Measurements from ENCODE around the gene HSD11B2. TPM values are rescaled to one million over a fixed set of nuclear protein-coding genes. Genes with fewer than 3 reads are reported as not detected.

Gene HSD11B2
- total RNA-seq, 1 experiment from 2014 or later: 10.2 TPM

DNA sequence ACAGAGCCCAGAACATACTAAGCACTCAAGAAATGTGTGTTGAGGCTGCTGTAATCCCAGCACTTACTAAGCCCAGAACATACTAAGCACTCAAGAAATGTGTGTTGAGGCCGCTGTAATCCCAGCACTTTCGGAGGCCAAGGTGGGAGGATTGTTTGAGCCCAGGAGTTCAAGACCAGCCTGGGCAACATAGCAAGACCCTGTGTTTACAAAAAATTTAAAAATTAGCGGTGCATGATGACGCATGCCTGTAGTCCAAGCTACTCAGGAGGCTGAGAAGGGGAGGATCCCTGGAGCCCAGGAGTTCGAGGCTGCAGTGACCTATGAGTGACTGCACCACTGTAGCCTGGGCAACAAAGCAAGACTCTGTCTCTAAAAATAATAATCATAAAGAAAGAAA lies 7.9 kb upstream of the HSD11B2 start:
- intact Hi-C loops (cut with micrococcal nuclease; ENCODE audit: unreplicated experiment): no loop called here

DNA sequence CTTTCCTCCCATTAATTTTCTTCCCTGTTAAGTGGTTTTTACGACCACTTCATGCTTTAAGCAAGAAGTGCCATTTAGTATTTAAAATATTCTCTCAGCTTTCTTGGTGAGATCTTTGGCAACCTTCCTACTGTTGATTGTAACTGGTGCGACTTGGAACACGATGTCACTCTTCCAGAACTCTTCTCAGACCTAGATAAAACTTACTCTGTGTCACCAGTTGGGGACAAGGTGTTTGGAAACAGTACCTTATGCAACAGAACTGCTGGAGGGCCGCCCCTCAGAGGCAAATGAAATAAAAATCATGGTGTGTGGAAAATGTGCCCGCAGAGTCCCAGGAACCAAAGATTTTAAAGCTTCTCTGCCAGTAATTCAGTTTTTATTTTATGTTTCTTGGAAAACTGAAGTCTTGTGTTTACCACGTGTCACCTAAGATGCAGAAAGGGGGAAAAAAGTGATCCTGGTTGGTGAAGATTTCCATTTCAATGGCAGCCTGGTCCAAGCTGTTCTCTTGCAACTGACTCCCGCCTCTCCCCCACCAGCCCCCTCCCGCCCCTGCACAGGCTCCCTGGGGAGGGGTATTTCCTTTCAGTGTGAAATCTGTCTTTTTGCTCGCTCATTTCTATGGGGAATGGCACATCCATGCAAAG lies 7.2 kb upstream of the HSD11B2 start:
- H3K27ac Mint-ChIP-seq (ENCODE audit: unreplicated experiment): no peak overlapping the region

More for the DNA sequence above, 7.9 kb upstream of the HSD11B2 start:
- CTCF ChIA-PET: interaction anchor here (1.0 kb wide), 1 partner anchor 18 kb away, joined by 3 read pairs; no protein-coding TSS in a partner anchor
- Mint-ChIP-seq H3K36me3 (ENCODE audit: insufficient read depth, unreplicated experiment) (peaks cover 4% of the 10 kb centered on the region), H3K27me3 (ENCODE audit: unreplicated experiment) (peaks cover 33% of the 10 kb centered on the region), H3K4me3 (ENCODE audit: low read depth, unreplicated experiment) (no peak overlapping the region), H3K9me3 (ENCODE audit: low read depth, unreplicated experiment) (no peaks in the 10 kb centered on the region), H3K4me1 (ENCODE audit: low read depth, unreplicated experiment) (peaks cover 12% of the 10 kb centered on the region), H3K27ac (ENCODE audit: unreplicated experiment) (no peak overlapping the region)
- TF ChIP-seq, protein P1, sequence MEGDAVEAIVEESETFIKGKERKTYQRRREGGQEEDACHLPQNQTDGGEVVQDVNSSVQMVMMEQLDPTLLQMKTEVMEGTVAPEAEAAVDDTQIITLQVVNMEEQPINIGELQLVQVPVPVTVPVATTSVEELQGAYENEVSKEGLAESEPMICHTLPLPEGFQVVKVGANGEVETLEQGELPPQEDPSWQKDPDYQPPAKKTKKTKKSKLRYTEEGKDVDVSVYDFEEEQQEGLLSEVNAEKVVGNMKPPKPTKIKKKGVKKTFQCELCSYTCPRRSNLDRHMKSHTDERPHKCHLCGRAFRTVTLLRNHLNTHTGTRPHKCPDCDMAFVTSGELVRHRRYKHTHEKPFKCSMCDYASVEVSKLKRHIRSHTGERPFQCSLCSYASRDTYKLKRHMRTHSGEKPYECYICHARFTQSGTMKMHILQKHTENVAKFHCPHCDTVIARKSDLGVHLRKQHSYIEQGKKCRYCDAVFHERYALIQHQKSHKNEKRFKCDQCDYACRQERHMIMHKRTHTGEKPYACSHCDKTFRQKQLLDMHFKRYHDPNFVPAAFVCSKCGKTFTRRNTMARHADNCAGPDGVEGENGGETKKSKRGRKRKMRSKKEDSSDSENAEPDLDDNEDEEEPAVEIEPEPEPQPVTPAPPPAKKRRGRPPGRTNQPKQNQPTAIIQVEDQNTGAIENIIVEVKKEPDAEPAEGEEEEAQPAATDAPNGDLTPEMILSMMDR (IDR thresholded peaks at IDR 0.05; ENCODE audit: unreplicated experiment): no peak
- no peak for DNase-seq
- BruUV-seq (replicated peaks): no TSS peak

DNA sequence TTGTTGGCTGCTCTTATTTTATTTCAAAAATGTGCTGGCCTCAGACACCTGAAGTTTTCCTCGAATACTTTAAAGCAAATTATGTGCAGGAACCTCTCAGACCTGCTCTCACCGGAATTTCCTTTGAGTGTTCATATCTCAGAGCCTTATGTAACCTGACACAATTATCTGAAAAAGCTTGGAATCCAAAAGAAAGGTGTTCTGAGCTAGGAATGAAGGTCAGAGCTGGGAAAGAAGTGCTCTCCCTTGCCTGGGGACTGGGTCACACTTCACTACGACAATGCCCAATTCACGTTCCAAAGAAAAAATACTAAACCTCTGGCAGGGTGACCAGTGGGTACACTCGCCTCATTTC lies 6.7 kb upstream of the HSD11B2 start:
- TF ChIP-seq, protein P1 (IDR thresholded peaks at IDR 0.05; ENCODE audit: unreplicated experiment): no peak
- Mint-ChIP-seq H3K27ac (ENCODE audit: unreplicated experiment) (no peak overlapping the region), H3K36me3 (ENCODE audit: insufficient read depth, unreplicated experiment) (peaks cover 4% of the 10 kb centered on the region), H3K9me3 (ENCODE audit: low read depth, unreplicated experiment) (no peaks in the 10 kb centered on the region), H3K27me3 (ENCODE audit: unreplicated experiment) (peaks cover 32% of the 10 kb centered on the region), H3K4me1 (ENCODE audit: low read depth, unreplicated experiment) (peaks cover 23% of the 10 kb centered on the region), H3K4me3 (ENCODE audit: low read depth, unreplicated experiment) (no peak overlapping the region)
- intact Hi-C loops (cut with micrococcal nuclease; ENCODE audit: unreplicated experiment): no loop called here
- no TSS peak for BruUV-seq (replicated peaks)
- no peak for DNase-seq
- CTCF ChIA-PET: interaction anchor here (0.5 kb wide), 1 partner anchor 28 kb away, joined by 3 read pairs; no protein-coding TSS in a partner anchor

More for the DNA sequence above, 7.2 kb upstream of the HSD11B2 start:
- Mint-ChIP-seq H3K36me3 (ENCODE audit: insufficient read depth, unreplicated experiment) (peaks cover 4% of the 10 kb centered on the region), H3K4me3 (ENCODE audit: low read depth, unreplicated experiment) (no peak overlapping the region), H3K4me1 (ENCODE audit: low read depth, unreplicated experiment) (peaks cover 19% of the 10 kb centered on the region), H3K27me3 (ENCODE audit: unreplicated experiment) (peaks cover 33% of the 10 kb centered on the region), H3K9me3 (ENCODE audit: low read depth, unreplicated experiment) (no peaks in the 10 kb centered on the region)
- no peak for DNase-seq
- CTCF ChIA-PET: interaction anchor here (0.5 kb wide), 1 partner anchor 198 kb away, joined by 3 read pairs; no protein-coding TSS in a partner anchor
- TF ChIP-seq, protein P1 (IDR thresholded peaks at IDR 0.05; ENCODE audit: unreplicated experiment): no peak
- intact Hi-C loops (cut with micrococcal nuclease; ENCODE audit: unreplicated experiment): no loop called here
- BruUV-seq (replicated peaks): no TSS peak

DNA sequence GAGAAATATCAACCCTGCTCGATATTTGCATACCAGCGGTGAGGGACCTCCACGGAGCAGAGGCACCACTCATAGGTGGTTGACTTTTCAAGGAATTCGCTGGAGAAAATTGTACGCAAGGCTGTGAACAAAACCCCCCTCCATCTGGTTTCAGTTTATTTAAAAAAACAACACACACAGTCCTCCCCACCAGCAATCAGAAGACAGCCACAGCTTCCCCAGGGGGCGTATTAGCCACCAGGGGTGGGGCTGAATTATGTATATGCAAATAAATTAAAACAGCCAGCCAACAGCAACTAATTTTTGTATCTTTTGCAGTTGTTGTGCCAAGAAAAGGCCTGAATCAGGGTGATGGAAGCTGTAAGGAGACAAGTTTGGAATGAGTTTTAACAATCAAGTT lies 5.9 kb upstream of the HSD11B2 start:
- DNase-seq: no peak
- H3K4me1 Mint-ChIP-seq (ENCODE audit: low read depth, unreplicated experiment): peaks cover 24% of the 10 kb centered on the region
- H3K27me3 Mint-ChIP-seq (ENCODE audit: unreplicated experiment): peaks cover 28% of the 10 kb centered on the region
- CTCF ChIA-PET: no interaction called here
- BruUV-seq (replicated peaks): no TSS peak
- no peak overlapping the region for H3K4me3 Mint-ChIP-seq (ENCODE audit: low read depth, unreplicated experiment)
- H3K36me3 Mint-ChIP-seq (ENCODE audit: insufficient read depth, unreplicated experiment): peaks cover 5% of the 10 kb centered on the region
- TF ChIP-seq, protein P1 (IDR thresholded peaks at IDR 0.05; ENCODE audit: unreplicated experiment): no peak
- no peak overlapping the region for H3K27ac Mint-ChIP-seq (ENCODE audit: unreplicated experiment)
- intact Hi-C loops (cut with micrococcal nuclease; ENCODE audit: unreplicated experiment): no loop called here
- H3K9me3 Mint-ChIP-seq (ENCODE audit: low read depth, unreplicated experiment): no peaks in the 10 kb centered on the region

Measured in Calu3 (cell line).